ENCODE results near the gene SCN5A.
A peak's percentile ranks its signal among the peaks of the same experiment; 100 is the strongest.

The SCN5A gene

GRCh38 chr3:38534180-38534579 lies 115.3 kb downstream of the SCN5A start:
- DNase-seq = no peak

GRCh38 chr3:38533285-38533976 lies 116.1 kb downstream of the SCN5A start:
- no peak for DNase-seq

- DNase-seq = no peak
Measured at GRCh38 chr3:38532529-38532928, 117.0 kb downstream of the SCN5A start.

- no peak for DNase-seq
Measured at GRCh38 chr3:38528457-38528856, 121.0 kb downstream of the SCN5A start.

- DNase-seq = no peak
Measured at GRCh38 chr3:38526792-38527191, 122.7 kb downstream of the SCN5A start.

GRCh38 chr3:38524141-38524739 lies 125.2 kb downstream of the SCN5A start:
- DNase-seq = no peak

- DNase-seq = no peak
Measured at GRCh38 chr3:38522002-38522401, 127.5 kb downstream of the SCN5A start.

- DNase-seq = peak; percentile 73
Measured at GRCh38 chr3:38521391-38521987, 128.0 kb downstream of the SCN5A start.

GRCh38 chr3:38519651-38520050 lies 129.8 kb downstream of the SCN5A start:
- peak; percentile 62 for DNase-seq

- no peak for DNase-seq
Measured at GRCh38 chr3:38519000-38519399, 130.5 kb downstream of the SCN5A start.

GRCh38 chr3:38516669-38517068 lies 132.8 kb downstream of the SCN5A start:
- DNase-seq = no peak

- no peak for DNase-seq
Measured at GRCh38 chr3:38515367-38515766, 134.1 kb downstream of the SCN5A start.

- no peak for DNase-seq
Measured at GRCh38 chr3:38511546-38511945, 137.9 kb downstream of the SCN5A start.

GRCh38 chr3:38510631-38511030 lies 138.9 kb downstream of the SCN5A start:
- DNase-seq = no peak

- no peak for DNase-seq
Measured at GRCh38 chr3:38509732-38510131, 139.8 kb downstream of the SCN5A start.

- no peak for DNase-seq
Measured at GRCh38 chr3:38507120-38507519, 142.4 kb downstream of the SCN5A start.

- DNase-seq = no peak
Measured at GRCh38 chr3:38500688-38501417, 148.6 kb downstream of the SCN5A start.

All from CD4-positive, alpha-beta T cell treated with Interleukin-10 for 1 hour (primary cell).